ENCODE measurements around the gene FAM163B.

Gene FAM163B

GRCh38 chr9:133615186-133615585, 6.0 kb upstream of the FAM163B start:
- no peak for DNase-seq

DNA sequence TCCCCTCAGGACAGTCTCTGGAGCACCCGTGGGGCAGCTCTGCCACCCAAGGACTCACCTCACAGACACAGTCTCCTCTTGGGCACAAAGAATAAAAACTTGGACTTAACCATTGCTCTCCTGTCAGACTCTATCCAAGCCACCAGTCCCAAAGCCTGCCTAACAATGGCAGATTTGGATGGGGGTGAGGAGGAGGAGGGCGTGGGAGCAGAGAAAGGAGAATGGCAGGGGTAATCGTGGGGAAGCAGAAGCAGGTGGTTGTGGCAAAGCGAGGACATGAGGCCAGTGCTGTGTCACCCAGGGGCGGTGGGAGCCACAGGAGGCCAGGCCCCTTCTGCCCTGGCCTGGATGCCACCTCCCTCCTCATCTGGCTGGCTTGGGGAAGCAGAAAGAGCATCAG, 5.5 kb upstream of the FAM163B start:
- DNase-seq, result no peak

DNA sequence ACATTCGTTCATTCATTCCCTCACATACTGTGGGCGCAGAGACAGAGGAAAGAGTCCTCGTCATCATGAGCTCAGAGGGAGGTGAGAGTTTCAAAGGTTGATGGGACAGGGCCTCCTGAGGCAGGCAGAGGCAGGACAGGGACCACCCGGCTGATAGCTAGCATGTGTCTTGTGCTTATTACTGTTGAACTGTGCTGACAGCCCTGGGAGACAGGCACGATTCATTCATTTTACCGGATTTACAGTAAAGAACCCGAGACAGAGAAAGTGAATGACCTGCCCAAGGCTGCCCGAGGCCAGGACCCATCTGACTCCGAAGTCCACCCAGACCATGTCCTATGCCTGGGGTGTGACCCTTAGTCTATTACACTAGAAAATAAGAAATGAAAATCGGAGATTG, 4.9 kb upstream of the FAM163B start:
- no peak for DNase-seq

GRCh38 chr9:133613432-133613831, 4.2 kb upstream of the FAM163B start:
- no peak for DNase-seq

GRCh38 chr9:133612816-133613215, 3.6 kb upstream of the FAM163B start:
- DNase-seq, result no peak

DNA sequence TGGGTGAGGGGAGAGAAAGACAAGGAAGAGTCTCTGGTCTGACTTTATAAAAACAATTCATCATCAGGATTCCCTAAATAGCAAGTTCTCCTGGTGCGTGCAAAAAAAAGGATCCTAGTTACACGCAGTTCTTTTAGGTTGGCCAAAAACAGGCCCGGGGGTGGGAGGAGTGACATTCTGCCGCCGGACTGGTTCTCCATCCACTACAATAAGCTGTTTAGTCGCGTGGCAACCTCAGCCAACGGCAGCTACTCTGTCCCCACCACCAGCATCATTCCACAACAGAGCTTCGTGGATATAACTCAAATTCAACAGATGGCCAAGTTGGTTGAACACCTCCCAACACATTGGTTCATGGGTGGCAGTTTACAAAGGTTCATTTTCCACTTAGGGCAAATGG, 2.9 kb upstream of the FAM163B start:
- DNase-seq, result no peak

DNA sequence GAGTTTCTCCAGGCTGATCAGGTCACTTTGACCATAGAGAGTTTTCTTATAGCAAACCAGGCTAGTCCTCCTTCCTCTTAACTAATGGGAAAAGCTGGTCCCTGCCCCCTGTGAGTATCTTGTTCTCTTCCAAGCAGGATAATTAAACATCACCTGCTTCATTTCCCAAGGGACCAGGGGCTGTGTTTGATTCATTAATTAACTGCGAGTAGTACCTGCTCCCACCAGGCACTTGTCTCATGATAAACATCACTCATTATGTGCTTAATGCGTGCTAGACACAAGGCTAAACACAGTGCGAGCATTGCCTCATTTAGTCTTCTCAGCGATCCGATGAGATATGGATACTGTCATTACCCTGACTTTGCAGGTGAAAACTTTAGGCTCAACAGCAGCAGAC, 1.7 kb upstream of the FAM163B start:
- DNase-seq, result no peak

GRCh38 chr9:133608889-133609288, 300 bp downstream of the FAM163B start:
- no peak for DNase-seq

- DNase-seq, result no peak
Observed at GRCh38 chr9:133608382-133608781, 807 bp downstream of the FAM163B start.

GRCh38 chr9:133607976-133608375, 1.2 kb downstream of the FAM163B start:
- DNase-seq, result no peak

DNA sequence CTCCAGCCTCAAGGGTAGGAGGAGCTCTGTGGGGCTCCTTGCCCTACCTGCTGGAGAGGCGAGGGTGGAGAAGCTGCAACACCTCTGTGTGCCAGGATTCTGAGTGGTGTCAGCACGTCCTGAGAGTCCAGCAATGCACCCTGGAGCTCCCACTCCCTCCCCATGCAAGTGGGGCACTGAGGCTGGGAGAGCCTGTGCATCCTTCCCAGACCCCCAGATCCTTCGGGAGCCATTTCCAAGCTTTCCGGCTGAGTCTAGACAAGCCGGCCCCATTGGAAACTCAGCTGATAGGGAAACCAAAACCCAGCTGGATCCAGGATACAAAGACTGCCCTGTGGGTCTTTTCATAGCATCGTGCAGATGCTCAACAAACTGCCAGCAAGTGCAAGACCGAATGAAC, 1.8 kb downstream of the FAM163B start:
- DNase-seq, result no peak

DNA sequence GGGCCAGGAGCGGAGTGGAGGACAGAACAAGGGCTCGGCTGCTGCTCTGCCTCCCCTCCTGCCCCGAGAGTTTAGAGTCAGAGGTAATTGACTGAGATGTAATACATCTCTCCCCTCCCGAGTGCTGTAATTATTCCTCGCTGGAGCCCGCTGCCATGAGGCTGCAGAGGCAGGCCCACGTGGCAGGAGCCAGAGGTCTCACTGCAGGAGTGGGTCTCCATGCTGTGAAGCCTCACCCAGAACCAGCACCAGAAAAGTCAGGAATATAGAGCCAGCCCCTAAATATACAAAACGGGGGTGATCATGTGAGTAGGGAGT, 2.5 kb downstream of the FAM163B start:
- DNase-seq, result no peak

GRCh38 chr9:133605856-133606707, 3.1 kb downstream of the FAM163B start:
- no peak for DNase-seq

DNA sequence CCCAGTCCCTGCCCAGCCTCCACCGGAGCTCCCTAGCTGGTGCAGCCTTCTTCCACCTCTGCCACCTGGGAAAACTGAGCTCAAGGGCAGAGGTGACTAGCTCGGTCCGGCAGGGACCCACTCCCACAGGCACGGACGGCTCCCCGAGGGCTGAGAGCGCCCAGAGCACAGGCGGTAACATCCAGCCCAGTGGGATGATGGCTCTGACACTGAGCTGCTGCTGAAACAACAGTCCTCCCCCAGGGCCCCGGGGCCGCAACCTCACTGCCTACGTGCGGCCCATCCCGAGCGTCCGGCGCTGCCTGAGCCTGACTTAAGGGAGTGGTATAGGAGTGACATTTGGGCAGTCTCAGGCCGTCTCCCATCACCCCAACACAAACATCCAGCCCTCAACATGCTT, 3.7 kb downstream of the FAM163B start:
- no peak for DNase-seq

DNA sequence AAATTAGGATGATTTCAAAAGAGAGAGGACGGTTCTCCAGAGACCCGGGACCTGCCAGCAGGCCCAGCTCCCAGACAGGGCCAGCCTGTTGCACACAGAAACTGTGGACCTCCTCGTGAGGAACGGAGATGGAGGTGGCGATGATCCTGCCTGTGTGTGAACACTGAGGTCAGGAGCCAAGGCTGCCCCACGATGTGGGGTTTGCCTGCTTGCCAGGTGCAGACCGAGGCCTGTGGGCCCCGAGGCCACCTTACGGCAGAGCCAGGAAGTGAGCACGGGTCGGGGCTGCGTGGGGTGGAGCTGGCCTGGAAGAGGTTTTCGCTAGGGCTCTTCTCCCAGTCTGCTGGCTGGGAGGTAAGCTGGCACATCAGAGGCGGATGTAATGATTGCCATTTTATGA, 4.3 kb downstream of the FAM163B start:
- no peak for DNase-seq

GRCh38 chr9:133604214-133604613, 5.0 kb downstream of the FAM163B start:
- no peak for DNase-seq

- no peak for DNase-seq
Observed at GRCh38 chr9:133603135-133603927, 5.9 kb downstream of the FAM163B start.

- DNase-seq, result no peak
Observed at GRCh38 chr9:133602277-133602676, 6.9 kb downstream of the FAM163B start.

GRCh38 chr9:133601746-133602145, 7.4 kb downstream of the FAM163B start:
- no peak for DNase-seq

- DNase-seq, result no peak
Observed at GRCh38 chr9:133600739-133601138, 8.4 kb downstream of the FAM163B start.

GRCh38 chr9:133599470-133600173, 9.6 kb downstream of the FAM163B start:
- no peak for DNase-seq

- DNase-seq, result no peak
Observed at GRCh38 chr9:133598978-133599377, 10.2 kb downstream of the FAM163B start.

DNA sequence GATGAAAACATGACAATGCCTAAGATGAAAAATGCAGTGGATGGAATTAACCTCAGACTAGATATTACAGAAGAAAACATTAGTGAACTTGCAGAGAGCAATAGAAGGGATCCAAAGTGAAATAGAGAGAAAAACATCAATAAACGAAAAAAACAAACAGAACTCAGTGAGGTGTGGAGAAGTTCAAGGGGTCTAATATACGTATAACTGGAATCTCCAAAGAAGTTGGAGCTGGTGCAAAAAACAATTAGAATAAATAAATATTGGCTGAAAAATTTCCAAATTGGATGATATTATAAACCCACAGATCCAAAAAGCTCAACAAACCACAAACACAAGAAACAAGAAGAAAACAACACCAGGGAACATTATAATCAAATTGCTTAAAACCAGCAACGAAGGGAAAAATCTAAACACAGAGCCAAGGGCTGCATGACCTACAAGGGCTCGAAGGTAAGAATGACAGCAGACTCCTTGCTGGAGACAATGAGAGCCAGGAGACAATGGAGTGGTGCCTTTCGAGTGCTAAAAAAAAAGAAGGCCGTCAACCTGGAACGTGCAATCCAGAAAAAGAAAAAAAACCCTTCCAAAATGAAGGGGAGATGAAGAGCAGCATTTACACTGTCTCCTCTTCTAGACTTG, 11.8 kb downstream of the FAM163B start:
- DNase-seq, result no peak
